ENCODE data around the gene TMEM140. TPM values are rescaled to one million over a fixed set of nuclear protein-coding genes. Genes with fewer than 3 reads are reported as not detected.

Gene TMEM140
- total RNA-seq, 2 experiments from 2014 or later, result 6.2 to 7.6 TPM

GRCh38 chr7:135197906-135198655 is 50.2 kb downstream of the TMEM140 start:
- intact Hi-C loops (cut with micrococcal nuclease), result no loop called here
- H3K9me3 Mint-ChIP-seq, result no peaks in the 10 kb centered on the region
- no peak overlapping the region for H3K4me3 Mint-ChIP-seq
- DNase-seq, result no peak
- peaks cover 53% of the 10 kb centered on the region for H3K36me3 Mint-ChIP-seq (ENCODE audit: low read depth)
- ATAC-seq, result no peak
- ChIA-PET POLR2A (interaction anchor here (1.8 kb wide), 1 partner anchor 10 kb away, joined by 4 read pairs; no protein-coding TSS in a partner anchor), CTCF (interaction anchor here (1.0 to 1.5 kb wide), 3 partner anchors 13 to 77 kb away, joined by 3 read pairs; no protein-coding TSS in a partner anchor)
- H3K27ac Mint-ChIP-seq, result no peak overlapping the region
- H3K27me3 Mint-ChIP-seq, result no peaks in the 10 kb centered on the region
- TF ChIP-seq CTCF (IDR thresholded peaks at IDR 0.05), result no peak
- H3K4me1 Mint-ChIP-seq (ENCODE audit: low read depth), result peaks cover 26% of the 10 kb centered on the region

- intact Hi-C loops (cut with micrococcal nuclease), result no loop called here
- no peak overlapping the region for H3K27ac Mint-ChIP-seq
- no peaks in the 10 kb centered on the region for H3K27me3 Mint-ChIP-seq
- TF ChIP-seq CTCF (IDR thresholded peaks at IDR 0.05), result no peak
- ATAC-seq (no peak), DNase-seq (no peak)
- H3K4me3 Mint-ChIP-seq, result no peak overlapping the region
- H3K9me3 Mint-ChIP-seq, result no peaks in the 10 kb centered on the region
- peaks cover 38% of the 10 kb centered on the region for H3K4me1 Mint-ChIP-seq (ENCODE audit: low read depth)
- CTCF ChIA-PET, result no interaction called here
- peaks cover 50% of the 10 kb centered on the region for H3K36me3 Mint-ChIP-seq (ENCODE audit: low read depth)
- POLR2A ChIA-PET, result no interaction called here
Measured at GRCh38 chr7:135199439-135199838, 51.6 kb downstream of the TMEM140 start.

- Mint-ChIP-seq H3K9me3 (no peaks in the 10 kb centered on the region), H3K4me3 (no peak overlapping the region), H3K36me3 (ENCODE audit: low read depth) (peaks cover 49% of the 10 kb centered on the region), H3K4me1 (ENCODE audit: low read depth) (peaks cover 41% of the 10 kb centered on the region), H3K27ac (no peak overlapping the region), H3K27me3 (no peaks in the 10 kb centered on the region)
- ChIA-PET POLR2A (no interaction called here), CTCF (interaction anchor here (1.0 kb wide), 1 partner anchor 73 kb away, joined by 3 read pairs; no protein-coding TSS in a partner anchor)
- ATAC-seq (no peak), DNase-seq (no peak)
- intact Hi-C loops (cut with micrococcal nuclease), result no loop called here
- no peak for TF ChIP-seq CTCF (IDR thresholded peaks at IDR 0.05)
Measured at GRCh38 chr7:135200821-135201331, 53.0 kb downstream of the TMEM140 start.

GRCh38 chr7:135201350-135201749 is 53.5 kb downstream of the TMEM140 start:
- H3K4me3 Mint-ChIP-seq, result no peak overlapping the region
- no peak for TF ChIP-seq CTCF (IDR thresholded peaks at IDR 0.05)
- no peak overlapping the region for H3K27ac Mint-ChIP-seq
- H3K9me3 Mint-ChIP-seq, result no peaks in the 10 kb centered on the region
- ATAC-seq (no peak), DNase-seq (no peak)
- peaks cover 51% of the 10 kb centered on the region for H3K36me3 Mint-ChIP-seq (ENCODE audit: low read depth)
- peaks cover 43% of the 10 kb centered on the region for H3K4me1 Mint-ChIP-seq (ENCODE audit: low read depth)
- ChIA-PET CTCF (no interaction called here), POLR2A (interaction anchor here (1.0 kb wide), 1 partner anchor 13 kb away, joined by 3 read pairs; no protein-coding TSS in a partner anchor)
- intact Hi-C loops (cut with micrococcal nuclease), result no loop called here
- no peaks in the 10 kb centered on the region for H3K27me3 Mint-ChIP-seq

- Mint-ChIP-seq H3K9me3 (no peaks in the 10 kb centered on the region), H3K36me3 (ENCODE audit: low read depth) (peaks cover 50% of the 10 kb centered on the region), H3K27ac (no peak overlapping the region), H3K27me3 (no peaks in the 10 kb centered on the region), H3K4me1 (ENCODE audit: low read depth) (peaks cover 53% of the 10 kb centered on the region), H3K4me3 (no peak overlapping the region)
- intact Hi-C loops (cut with micrococcal nuclease), result no loop called here
- no peak for TF ChIP-seq CTCF (IDR thresholded peaks at IDR 0.05)
- CTCF ChIA-PET, result no interaction called here
- no peak for ATAC-seq
- DNase-seq, result no peak
- POLR2A ChIA-PET, result interaction anchor here (1.2 to 1.8 kb wide), 2 partner anchors 10 to 34 kb away, joined by 3 to 5 read pairs; partner anchors contain the start of gene CYREN
Measured at GRCh38 chr7:135204341-135204749, 56.5 kb downstream of the TMEM140 start.
